ENCODE measurements around the gene EPHB1.

The EPHB1 gene

DNA sequence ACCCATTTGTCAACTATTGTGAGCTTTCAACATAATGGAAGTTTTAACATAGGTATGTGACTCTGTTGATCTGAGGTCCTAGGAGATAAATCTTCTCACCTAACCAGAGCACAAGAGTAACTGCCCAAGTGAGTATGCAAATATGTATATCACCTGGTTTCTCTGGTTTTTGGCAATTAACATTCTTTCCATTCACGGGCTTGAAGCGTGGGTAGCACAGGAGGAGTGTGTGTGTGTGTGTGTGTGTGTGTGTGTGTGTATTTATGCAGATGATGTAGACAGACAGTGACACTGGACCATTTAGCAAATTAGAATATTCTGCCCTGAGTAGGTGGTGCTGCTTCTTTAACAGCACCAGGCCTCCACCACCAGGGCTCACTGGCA lies 15.0 kb downstream of the EPHB1 start:
- no peak for DNase-seq

- no peak for DNase-seq
These were observed 15.8 kb downstream of the EPHB1 start for GRCh38 chr3:134810850-134811249.

DNA sequence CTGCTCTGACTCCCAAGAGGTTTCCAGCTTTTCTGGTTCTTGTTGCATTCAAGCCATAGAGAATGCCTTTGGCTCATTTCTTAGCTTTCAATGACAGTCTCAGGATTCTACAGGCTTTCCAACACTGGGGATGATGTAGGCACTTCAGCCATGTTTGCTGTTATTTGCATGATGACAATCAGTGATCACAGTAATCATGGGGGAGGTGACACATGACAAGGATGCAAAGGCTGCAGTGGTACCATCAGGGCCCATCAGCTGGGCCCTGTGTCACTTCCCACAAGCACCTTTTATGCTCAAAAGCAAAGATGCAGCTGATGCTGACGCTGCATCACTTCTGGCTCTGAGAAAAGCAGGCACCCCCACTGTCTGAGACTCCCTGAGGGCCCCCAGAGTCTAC lies 18.6 kb downstream of the EPHB1 start:
- no peak for DNase-seq

- DNase-seq: no peak
These were observed 20.5 kb downstream of the EPHB1 start for GRCh38 chr3:134815519-134815918.

- DNase-seq: no peak
These were observed 21.6 kb downstream of the EPHB1 start for GRCh38 chr3:134816623-134817022.

DNA sequence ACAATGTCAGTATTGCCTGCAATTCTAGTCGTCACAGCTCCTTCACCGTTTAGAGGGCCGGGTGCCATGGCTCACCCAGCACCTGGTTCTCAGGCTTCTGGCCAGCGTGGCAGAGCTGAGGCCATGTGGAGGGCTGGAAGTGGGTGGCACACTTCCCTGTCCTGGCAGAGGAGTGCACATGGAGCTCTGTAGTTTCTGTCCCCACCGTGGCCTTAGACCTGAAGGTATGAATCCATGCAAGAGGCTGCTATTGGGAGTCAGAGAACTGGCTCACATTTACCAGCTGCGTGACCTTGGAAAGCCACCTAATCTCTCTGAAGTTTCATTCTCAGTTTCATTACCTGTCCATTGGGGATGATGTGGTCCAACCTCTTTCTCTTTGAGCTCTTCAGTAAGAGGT lies 22.2 kb downstream of the EPHB1 start:
- no peak for DNase-seq

GRCh38 chr3:134820994-134821393 lies 25.9 kb downstream of the EPHB1 start:
- no peak for DNase-seq

DNA sequence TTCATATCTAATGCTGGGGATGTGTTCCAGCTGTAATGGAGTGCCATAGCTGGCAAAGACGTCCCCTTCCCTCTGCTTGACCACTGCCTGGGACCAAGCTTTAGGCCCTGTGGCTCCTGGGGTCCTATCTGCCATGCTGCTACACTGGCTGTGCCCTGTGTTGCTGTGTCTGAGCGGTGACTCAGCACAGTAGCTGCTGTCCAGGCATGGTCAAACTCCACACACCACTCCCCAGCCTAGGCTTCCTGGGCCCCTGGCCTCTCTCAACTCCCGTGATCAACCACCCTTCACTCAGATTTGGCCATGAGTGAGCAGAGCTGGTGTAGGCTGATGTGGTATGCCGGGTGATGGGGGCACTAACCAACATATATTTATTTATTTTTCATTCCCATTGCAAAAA lies 27.0 kb downstream of the EPHB1 start:
- no peak for DNase-seq

DNA sequence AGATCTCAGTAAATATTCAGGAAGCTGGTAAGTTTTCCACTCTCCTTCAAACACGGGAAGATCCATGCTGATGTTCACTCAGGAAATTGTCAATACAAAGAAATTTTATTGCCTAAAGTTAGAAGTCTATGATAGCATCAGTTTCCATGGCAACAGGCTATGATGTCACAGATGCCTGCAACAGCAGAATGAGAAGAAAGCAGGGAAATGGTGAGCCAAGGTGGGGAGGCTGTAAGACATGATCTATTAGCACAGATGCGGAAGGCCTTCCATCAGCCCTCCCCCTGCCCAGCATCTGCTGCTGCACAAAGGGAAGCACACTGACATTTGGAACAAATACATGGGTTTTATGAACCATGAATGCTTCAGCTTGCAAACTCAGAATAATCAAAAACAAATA lies 28.6 kb downstream of the EPHB1 start:
- no peak for DNase-seq

DNA sequence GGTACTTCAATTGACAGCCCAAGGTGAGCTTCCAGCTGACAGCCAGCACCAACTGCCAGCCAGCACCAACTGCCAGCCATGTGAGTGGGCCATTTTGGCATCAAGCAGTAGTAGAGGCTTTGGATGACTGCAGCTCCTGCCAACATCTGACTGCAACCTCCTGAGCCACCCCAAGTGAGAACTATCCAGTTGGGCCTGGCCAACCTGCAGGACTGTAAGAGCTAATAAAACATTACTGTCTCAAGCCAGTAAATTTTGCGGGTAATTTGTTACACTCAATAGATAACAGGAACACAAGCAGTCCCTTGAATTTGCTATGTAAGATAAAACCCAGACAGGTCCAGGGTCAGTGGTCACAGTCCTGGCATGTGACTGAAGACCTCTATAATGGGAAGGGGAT lies 29.7 kb downstream of the EPHB1 start:
- DNase-seq: no peak

- no peak for DNase-seq
These were observed 32.2 kb downstream of the EPHB1 start for GRCh38 chr3:134827213-134827612.

GRCh38 chr3:134829721-134830120 lies 34.7 kb downstream of the EPHB1 start:
- DNase-seq: no peak

DNA sequence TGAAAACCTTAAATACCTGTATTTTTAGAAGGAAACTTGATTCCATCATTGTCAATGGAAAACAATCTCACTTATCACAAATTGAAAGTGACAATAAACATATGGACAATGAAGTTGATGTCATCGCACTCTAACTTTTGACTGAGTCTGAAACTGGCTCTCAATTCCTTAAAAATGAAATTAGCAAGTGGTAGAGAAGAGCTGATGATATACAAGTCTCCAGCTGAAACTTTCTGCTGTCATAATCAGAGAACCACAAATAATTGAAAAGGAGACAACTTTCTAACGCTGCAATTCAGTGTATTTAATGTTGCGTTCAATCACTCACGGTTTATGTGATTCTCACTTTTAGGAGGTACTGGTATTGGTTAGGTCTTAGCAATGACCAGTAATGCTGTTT lies 37.5 kb downstream of the EPHB1 start:
- no peak for DNase-seq

DNA sequence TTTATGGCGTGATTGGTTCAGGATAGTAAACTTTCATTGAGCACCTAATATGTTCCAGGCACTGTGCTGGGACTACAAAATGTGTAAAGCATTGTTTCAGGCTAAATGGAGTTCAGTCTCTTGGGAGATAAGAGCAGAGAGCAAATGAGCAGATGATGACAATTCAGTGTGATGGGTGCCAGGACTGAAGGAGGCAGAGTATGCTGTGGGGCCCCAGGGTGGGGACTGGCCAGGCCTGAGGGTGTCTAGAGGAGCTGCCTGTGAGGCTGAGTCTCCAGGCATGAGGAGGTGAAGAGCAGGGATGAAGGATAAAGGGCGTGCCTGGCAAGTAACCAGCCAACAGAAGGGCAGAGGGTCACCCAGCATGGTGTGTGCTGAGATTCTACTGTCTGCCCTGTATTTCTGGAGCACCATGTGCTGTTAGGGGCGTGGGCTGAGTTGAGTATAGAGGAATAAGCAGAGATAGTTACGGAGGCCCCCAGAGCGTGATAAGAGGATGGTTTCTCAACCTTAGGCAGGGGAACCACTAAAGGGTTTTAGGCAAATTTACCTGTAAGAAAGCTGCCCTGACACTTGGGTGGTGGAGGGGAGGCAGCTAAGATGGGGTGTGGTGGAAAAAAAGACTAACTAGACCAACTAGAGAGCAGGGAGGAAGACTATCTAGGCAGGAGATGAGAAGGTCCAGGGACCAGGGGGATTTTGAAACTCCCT lies 38.5 kb downstream of the EPHB1 start:
- DNase-seq: no peak

GRCh38 chr3:134836921-134837320 lies 41.9 kb downstream of the EPHB1 start:
- DNase-seq: no peak

DNA sequence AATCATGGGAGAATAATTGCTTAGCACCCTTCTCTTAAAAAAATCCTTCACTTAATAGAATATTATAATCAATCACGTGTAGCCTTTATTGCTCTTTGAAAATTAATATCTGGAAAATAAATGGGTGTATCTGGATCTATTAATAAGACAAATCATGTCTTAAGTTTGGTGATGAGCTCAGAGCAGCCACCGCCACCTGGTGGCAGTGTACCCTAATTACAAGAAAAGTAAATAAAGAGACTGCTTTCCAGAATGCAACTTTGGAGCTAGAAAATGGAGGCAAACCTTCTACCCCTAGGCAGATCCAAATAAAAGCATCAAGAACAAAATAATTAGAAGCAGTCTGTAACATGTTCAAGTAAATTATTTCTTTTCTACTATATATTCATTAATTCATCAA lies 43.5 kb downstream of the EPHB1 start:
- no peak for DNase-seq

GRCh38 chr3:134839422-134839821 lies 44.4 kb downstream of the EPHB1 start:
- DNase-seq: no peak

DNA sequence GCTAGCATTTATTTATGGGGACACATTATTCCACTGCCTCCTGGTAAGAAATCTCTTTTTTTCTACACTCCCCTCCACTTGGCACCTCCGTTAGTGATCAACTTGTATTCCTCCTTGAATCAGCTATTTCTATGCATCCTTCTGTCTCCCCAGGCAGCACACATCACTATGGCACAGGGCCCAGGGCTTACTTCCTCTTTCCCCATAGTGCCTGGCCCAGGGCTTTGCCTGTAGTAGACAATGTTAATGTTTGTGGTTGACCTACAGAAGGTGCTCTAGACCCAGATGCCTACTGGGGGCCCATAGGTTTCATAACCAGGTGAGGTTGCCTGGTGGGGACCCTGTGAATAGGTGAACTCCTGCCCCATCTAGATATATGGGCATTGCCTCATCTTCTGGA lies 44.9 kb downstream of the EPHB1 start:
- DNase-seq: no peak

- no peak for DNase-seq
These were observed 45.4 kb downstream of the EPHB1 start for GRCh38 chr3:134840459-134840858.

DNA sequence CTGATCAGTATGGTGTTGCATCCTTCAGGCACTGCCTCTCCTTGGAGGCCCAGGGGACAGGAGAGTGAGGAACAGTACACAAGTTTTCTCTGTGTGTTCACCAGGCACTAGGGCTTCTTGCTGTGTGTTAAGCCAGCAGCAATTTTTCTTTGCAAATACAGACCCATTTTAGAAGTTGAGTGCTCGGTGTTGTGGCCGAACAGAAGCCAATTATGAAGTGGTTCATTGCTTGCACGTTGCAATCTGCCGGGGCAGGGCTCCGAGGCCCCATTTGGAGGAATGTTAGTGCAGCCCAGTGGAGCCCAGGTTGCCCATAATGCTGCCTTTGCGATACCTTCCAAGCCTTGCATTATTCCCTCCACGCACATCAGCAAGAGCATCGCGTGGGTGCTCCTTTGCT lies 51.0 kb downstream of the EPHB1 start:
- DNase-seq: no peak

- DNase-seq: no peak
These were observed 51.9 kb downstream of the EPHB1 start for GRCh38 chr3:134846911-134847317.

DNA sequence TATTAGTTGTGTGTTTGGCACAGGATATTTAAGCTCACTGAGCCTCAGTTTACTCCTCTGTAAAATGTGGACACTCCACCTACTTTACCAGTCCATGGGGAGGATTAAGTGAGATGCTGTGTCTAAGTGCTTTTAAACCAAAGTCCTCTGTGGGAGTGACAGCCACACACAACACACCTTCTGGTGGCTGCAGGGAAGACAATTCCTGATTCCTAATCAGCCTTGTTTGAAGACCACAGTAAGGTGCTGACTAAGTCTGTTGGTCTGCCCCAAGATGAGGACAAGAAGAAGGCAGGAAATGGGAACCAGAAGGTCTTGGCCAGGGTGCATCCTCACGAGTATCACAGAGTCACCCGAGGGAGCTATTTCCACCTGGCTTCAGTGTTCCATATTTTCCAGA lies 52.3 kb downstream of the EPHB1 start:
- DNase-seq: no peak

GRCh38 chr3:134849561-134849960 lies 54.5 kb downstream of the EPHB1 start:
- DNase-seq: no peak

DNA sequence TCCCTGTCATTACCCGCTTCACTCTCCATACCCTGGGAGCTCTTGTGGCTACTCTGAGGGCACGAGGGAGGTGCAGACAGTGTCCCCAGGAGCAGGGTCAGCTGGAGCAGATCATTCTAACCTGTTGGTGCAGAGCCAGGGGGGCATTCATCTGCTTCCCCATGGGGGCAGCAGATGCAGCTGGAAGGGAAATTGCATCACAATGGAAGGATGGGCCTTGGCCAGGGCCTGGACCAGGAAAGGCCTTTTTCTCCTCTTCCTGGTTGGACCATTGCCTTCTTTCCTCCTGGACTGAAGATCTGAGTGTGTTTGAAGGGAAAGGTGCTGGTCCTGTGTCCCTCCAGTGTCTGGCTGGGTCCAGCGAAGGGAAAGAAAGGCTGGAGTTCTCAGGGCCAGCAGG lies 55.7 kb downstream of the EPHB1 start:
- no peak for DNase-seq

DNA sequence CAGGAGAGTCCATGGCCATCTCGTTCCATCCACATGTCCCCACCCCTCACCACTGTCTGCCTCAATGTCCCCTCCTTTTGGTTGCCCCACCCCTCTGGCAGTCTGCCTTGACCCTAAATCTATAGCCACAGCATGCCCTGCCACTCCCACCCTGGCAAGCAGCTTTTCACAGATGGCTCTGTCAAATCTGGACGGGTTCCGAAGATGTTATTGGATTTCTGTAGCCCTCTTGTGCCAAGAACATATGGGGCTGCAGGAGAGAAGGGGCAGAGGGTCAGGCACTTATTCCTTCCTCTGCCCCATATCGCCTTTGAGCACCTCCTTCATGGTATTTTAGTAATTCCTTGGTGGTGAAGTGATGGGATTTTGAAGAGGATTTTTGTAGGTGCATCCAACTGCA lies 57.1 kb downstream of the EPHB1 start:
- DNase-seq: no peak

DNA sequence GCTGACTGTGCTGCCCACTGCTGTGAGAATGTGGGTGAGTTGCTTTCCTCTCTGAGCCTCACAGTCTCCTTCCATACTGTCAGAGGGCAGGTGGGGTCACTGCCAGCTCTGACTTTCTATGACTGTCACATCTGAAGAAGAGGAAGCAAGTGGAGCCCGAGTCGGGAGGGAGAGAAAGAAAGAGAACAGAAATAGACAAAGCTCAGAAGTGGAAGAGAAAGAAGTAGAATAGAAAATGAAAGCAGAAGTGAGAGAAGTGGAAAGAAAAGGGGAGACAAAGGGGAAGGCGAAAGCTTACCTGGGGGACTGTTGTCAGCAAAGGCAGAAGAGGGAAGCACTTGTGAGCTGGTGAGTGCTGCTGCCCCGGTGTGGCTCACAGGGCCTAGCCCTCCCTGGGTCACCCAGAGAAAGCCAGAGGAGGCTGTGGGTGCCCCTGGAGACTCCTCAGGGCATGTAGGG lies 57.9 kb downstream of the EPHB1 start:
- peak; percentile 24 for DNase-seq

All from NK-92 treated with Interleukin-12 subunit alpha and Interleukin-12 subunit beta, amount 100 ng/mL, for 24 hours (cell line).